Pancreas (tissue), 10 donors: Measurements from ENCODE around the gene PPDPF. TPM values are rescaled to one million over a fixed set of nuclear protein-coding genes. Genes with fewer than 3 reads are reported as not detected.
A peak's percentile ranks its signal among the peaks of the same experiment; 100 is the strongest.

Experiments used
- ATAC-seq, 4 donors: fragments of 200-7000 bp; cut with Tn5 transposase; one replicate each; pipeline versions ENCODE4 v1.8.0 to v1.9.1; 2020; ENCODE audit warnings: mild to moderate bottlenecking in 4 of 4, moderate library complexity in 4 of 4
- DNase-seq, 6 donors: peaks; one replicate each; pipeline ENCODE4 v3.0.0-alpha.2; 2020
- FAIRE-seq: peaks from 2 replicates; lab custom pipeline; 2012; peaks lifted over from hg19 to GRCh38; lab: Jason Lieb, UNC
- H3K27ac ChIP-seq, 4 donors: fragments of 200-600 bp; sonication (generic); 1 replicate in 3 of 4; 2 replicates in 1 of 4; pipeline versions ENCODE4 v1.5.0 to v1.8.0; 2020
- H3K27me3 ChIP-seq, 4 donors: fragments of 200-600 bp; one replicate each; pipeline ENCODE4 v1.8.0; 2021
- H3K36me3 ChIP-seq, 3 donors: fragments of 200-600 bp; sonication (generic) in 1 of 3; one replicate each; pipeline versions ENCODE4 v1.5.0 to v1.8.0; 2020 to 2021
- H3K4me1 ChIP-seq, 3 donors: fragments of 200-600 bp; one replicate each; pipeline ENCODE4 v1.8.0; 2021
- H3K4me3 ChIP-seq, 4 donors: fragments of 200-600 bp; sonication (generic) in 2 of 4; one replicate each; pipeline versions ENCODE4 v1.5.0 to v1.8.0; 2020 to 2021
- H3K9me3 ChIP-seq, 4 donors: fragments of 200-600 bp; one replicate each; pipeline ENCODE4 v1.8.0; 2021
- WGBS, 2 donors: extraction: QIAGEN DNeasy Blood & Tissue Kit; methylation state at CpG; one replicate each; pipeline ENCODE4 v1.1.7; 2013; 5-methylcytosine and 5-hydroxymethylcytosine counted together
- intact Hi-C, 3 donors: fragments of 100-400 bp; cut with DNase I; formaldehyde crosslinking; loops; one replicate each; pipeline versions ENCODE4 v1.11.1 to v1.14.2; 2022
- polyA plus RNA-seq, 2 donors: library from polyadenylated mRNA; stranded (reverse); fragments of 200-250 nt; gene quantifications; one replicate each; pipeline ENCODE4 v1.2.3, GENCODE V29; 2013
- total RNA-seq, 6 donors: library from RNA; stranded (reverse); fragmentation: NEBNext Ultra II Directional in 4 of 6; extraction: Animal tissue kit (Norgen Biotek cat#: 25700) in 4 of 6; gene quantifications; one replicate each; pipeline versions ENCODE4 v1.2.1 to v1.2.4, GENCODE V29; 2021 to 2023
- TF ChIP-seq, protein P1 (sequence below), 4 donors: fragments of 200-600 bp; sonication (generic) in 3 of 4; IDR thresholded peaks; one replicate each; pipeline versions ENCODE4 v1.5.0 to v1.8.0; 2021; ENCODE audit warnings: antibody characterized with exemption in 4 of 4
- donor health status: healthy with polysubstance abuse.
- donor health status: DM: no; HTN: no; CAD: no; lungs with moderate emphysema.
- donor health status: DM: no; HTN: no; CAD: no.
- donor health status: control.
- donor health status: control.
- donor health status: Bipolar disorder and iron deficiency.
- donor health status: DM: yes; HTN: yes; CAD: no.
- donor health status: DM: no; HTN: no; CAD: no.
- donor health status: DM: no; HTN: no; CAD: no.
- donor health status: DM: yes; HTN: yes; CAD: no.

Gene PPDPF
- total and polyA plus RNA-seq, 8 donors, result 77.7 to 224 (median 155) TPM

- H3K9me3 ChIP-seq, result no peaks in the 10 kb centered on the region
- H3K27ac ChIP-seq, result no peak overlapping the region
- peaks cover 0 to 3% (median 0%) of the 10 kb centered on the region in 3 donors for H3K4me1 ChIP-seq
- TF ChIP-seq, protein P1, sequence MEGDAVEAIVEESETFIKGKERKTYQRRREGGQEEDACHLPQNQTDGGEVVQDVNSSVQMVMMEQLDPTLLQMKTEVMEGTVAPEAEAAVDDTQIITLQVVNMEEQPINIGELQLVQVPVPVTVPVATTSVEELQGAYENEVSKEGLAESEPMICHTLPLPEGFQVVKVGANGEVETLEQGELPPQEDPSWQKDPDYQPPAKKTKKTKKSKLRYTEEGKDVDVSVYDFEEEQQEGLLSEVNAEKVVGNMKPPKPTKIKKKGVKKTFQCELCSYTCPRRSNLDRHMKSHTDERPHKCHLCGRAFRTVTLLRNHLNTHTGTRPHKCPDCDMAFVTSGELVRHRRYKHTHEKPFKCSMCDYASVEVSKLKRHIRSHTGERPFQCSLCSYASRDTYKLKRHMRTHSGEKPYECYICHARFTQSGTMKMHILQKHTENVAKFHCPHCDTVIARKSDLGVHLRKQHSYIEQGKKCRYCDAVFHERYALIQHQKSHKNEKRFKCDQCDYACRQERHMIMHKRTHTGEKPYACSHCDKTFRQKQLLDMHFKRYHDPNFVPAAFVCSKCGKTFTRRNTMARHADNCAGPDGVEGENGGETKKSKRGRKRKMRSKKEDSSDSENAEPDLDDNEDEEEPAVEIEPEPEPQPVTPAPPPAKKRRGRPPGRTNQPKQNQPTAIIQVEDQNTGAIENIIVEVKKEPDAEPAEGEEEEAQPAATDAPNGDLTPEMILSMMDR (IDR thresholded peaks at IDR 0.05), result no peak
- no peak for FAIRE-seq
- no peaks in the 10 kb centered on the region for H3K27me3 ChIP-seq
- peak in 1 of 6 donors; percentile 47 for DNase-seq
- ATAC-seq, result peak; percentile 8 to 37 (median 26)
- no peaks in the 10 kb centered on the region for H3K36me3 ChIP-seq
- H3K4me3 ChIP-seq, result peak overlapping the region in 2 of 4 donors; percentile 29 to 39
- intact Hi-C loops, result no loop called here
- 57 to 61% methylated on average over 16 of the region's 16 CpGs for WGBS, 2 donors
Measured at GRCh38 chr20:63496596-63497120, 23.9 kb upstream of the PPDPF start.

DNA sequence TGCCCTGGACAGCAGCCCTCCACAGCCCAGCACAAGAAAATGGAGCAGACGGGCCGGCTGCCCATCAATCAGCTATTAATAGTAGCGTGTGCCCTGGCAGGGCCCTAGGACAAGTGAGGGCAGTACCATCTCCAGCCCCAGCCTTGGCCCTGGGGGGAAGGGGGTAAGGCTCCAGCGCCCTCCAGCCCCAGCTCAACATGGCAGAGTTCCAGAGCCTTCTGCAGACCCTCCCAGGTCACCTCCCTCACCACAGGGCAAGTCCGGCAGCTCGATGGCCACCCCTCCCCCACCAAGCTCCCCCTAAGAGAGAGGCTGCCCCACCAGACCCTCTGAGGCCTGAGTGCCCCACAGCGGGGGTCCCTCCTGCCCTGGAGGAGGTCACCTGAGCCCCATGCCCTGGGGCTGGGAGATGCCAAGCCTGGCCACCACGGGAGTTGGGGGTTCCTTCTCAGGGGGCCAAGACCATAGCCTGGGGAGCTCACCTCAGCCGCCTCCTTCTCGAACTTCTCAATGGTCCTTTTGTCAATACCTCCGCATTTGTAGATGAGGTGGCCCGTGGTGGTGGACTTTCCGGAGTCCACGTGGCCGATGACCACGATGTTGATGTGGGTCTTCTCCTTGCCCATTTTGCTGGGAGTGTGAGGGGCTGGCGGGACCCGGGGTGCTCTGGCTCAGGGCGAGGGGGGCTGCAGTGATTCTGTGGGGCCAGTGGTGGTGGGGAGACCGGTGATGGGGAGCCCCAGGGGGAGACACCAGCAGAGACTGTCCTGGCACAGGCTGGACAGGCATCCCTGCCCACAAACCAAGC, 23.2 kb upstream of the PPDPF start:
- Histone ChIP-seq H3K9me3 (no peaks in the 10 kb centered on the region), H3K27me3 (no peaks in the 10 kb centered on the region), H3K27ac (no peak overlapping the region), H3K4me1 (peaks cover 0 to 3% (median 0%) of the 10 kb centered on the region in 3 donors), H3K36me3 (no peaks in the 10 kb centered on the region), H3K4me3 (peak overlapping the region in 2 of 4 donors; percentile 37 to 43)
- ATAC-seq, result no peak
- DNase-seq, result peak in 3 of 6 donors; percentile 55 to 78 (median 56)
- 54 to 62% methylated on average over 20 of the region's 20 CpGs for WGBS, 2 donors
- TF ChIP-seq, protein P1 (IDR thresholded peaks at IDR 0.05), result no peak
- no peak for FAIRE-seq
- intact Hi-C loops, result no loop called here

GRCh38 chr20:63497946-63498935, 22.3 kb upstream of the PPDPF start:
- intact Hi-C loops, result no loop called here
- WGBS, 2 donors, result 5% methylated on average over 41 to 60 of the region's 60 CpGs
- Histone ChIP-seq H3K9me3 (no peaks in the 10 kb centered on the region), H3K36me3 (no peaks in the 10 kb centered on the region), H3K27me3 (no peaks in the 10 kb centered on the region), H3K27ac (peak overlapping the region in 1 of 4 donors; percentile 4), H3K4me3 (peak overlapping the region in 2 of 4 donors; percentile 37 to 43), H3K4me1 (peaks cover 0 to 3% (median 0%) of the 10 kb centered on the region in 3 donors)
- DNase-seq (peak; percentile 50 to 83 (median 70)), ATAC-seq (peak; percentile 49 to 69 (median 64)), FAIRE-seq (no peak)
- TF ChIP-seq, protein P1 (IDR thresholded peaks at IDR 0.05), result no peak

DNA sequence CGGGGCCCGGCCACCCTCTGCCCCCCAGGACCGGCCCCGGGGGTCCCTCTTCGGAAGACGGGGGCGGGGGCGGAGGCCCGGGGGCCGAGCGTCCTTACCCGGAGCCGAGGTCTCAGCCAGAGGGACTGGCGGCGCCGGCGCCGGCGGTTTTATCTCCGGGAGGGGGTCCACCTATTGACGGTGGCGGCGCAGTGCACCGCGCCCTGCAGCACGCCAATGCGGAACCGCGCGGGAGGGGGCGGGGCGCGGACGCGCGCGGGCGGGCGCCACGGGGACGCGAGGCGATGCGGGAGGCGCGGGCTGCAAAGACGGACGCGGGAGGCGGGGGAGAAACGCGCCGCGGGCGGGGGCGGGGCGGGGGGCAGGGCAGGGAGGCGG, 21.6 kb upstream of the PPDPF start, which contains the start of gene EEF1A2:
EEF1A2 (minus strand) TSS at position 124 of the 378 bp plus-strand sequence. CDS start 1,320 bp downstream, outside the sequence.
- peak within 1 kb of the TSS in 2 of 4 donors; percentile 37 to 43 for H3K4me3 ChIP-seq
- 0 to 1% methylated on average over 23 to 58 of the region's 58 CpGs for WGBS, 2 donors
- ATAC-seq, result peak in 2 of 4 donors; percentile 22 to 46
- intact Hi-C loops, result no loop called here
- peak in 3 of 6 donors; percentile 57 to 78 (median 72) for DNase-seq
- no peaks in the 10 kb centered on the region for H3K9me3 ChIP-seq
- TF ChIP-seq, protein P1 (IDR thresholded peaks at IDR 0.05), result no peak
- H3K27me3 ChIP-seq, result no peaks in the 10 kb centered on the region
- FAIRE-seq, result no peak
- H3K36me3 ChIP-seq, result no peaks in the 10 kb centered on the region
- peaks cover 0 to 3% (median 0%) of the 10 kb centered on the region in 3 donors for H3K4me1 ChIP-seq
- peak within 1 kb of the TSS in 1 of 4 donors; percentile 4 for H3K27ac ChIP-seq
